ENCODE data around the gene MRPS23.

Gene MRPS23

DNA sequence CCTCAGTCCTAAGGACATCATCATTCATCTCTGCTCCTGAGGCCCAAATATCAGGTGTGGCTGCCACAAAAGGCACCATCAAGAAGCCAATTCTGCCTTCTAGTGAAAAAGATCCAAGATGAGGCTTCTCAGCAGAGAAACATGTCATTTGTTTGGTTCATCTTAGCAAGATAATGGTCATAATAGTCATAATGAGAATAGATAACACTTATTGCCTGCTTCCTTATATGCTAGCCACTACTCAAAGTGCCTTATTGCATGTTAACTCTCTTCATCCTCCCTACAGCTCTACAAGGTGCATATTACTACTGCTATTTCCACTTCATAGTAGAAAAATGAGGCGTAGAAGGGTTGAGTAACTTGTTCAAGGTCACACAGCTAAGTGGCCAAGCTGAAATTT, 45.0 kb upstream of the MRPS23 start:
- TF ChIP-seq FOXP2 (optimal IDR thresholded peaks at IDR 0.05; ENCODE audit: borderline replicate concordance, extremely low read depth, extremely low read length, insufficient read depth) (no peak), SIN3A (IDR thresholded peaks at IDR 0.05; ENCODE audit: borderline replicate concordance, insufficient read depth, low read length) (no peak), TAF1 (IDR thresholded peaks at IDR 0.05; ENCODE audit: borderline replicate concordance, insufficient read depth, low read length) (no peak), POLR2AphosphoS5 (IDR thresholded peaks at IDR 0.05; ENCODE audit: low read depth, low read length) (no peak)
- TF ChIP-seq, protein P1, sequence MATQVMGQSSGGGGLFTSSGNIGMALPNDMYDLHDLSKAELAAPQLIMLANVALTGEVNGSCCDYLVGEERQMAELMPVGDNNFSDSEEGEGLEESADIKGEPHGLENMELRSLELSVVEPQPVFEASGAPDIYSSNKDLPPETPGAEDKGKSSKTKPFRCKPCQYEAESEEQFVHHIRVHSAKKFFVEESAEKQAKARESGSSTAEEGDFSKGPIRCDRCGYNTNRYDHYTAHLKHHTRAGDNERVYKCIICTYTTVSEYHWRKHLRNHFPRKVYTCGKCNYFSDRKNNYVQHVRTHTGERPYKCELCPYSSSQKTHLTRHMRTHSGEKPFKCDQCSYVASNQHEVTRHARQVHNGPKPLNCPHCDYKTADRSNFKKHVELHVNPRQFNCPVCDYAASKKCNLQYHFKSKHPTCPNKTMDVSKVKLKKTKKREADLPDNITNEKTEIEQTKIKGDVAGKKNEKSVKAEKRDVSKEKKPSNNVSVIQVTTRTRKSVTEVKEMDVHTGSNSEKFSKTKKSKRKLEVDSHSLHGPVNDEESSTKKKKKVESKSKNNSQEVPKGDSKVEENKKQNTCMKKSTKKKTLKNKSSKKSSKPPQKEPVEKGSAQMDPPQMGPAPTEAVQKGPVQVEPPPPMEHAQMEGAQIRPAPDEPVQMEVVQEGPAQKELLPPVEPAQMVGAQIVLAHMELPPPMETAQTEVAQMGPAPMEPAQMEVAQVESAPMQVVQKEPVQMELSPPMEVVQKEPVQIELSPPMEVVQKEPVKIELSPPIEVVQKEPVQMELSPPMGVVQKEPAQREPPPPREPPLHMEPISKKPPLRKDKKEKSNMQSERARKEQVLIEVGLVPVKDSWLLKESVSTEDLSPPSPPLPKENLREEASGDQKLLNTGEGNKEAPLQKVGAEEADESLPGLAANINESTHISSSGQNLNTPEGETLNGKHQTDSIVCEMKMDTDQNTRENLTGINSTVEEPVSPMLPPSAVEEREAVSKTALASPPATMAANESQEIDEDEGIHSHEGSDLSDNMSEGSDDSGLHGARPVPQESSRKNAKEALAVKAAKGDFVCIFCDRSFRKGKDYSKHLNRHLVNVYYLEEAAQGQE (IDR thresholded peaks at IDR 0.05; ENCODE audit: insufficient read depth in 1 of 2, low read depth in 2 of 2, low read length in 2 of 2), result no peak

GRCh38 chr17:57892820-57893595, 43.2 kb upstream of the MRPS23 start:
- TF ChIP-seq, protein P1 (IDR thresholded peaks at IDR 0.05; ENCODE audit: insufficient read depth in 1 of 2, low read depth in 2 of 2, low read length in 2 of 2), result no peak
- TF ChIP-seq FOXP2 (optimal IDR thresholded peaks at IDR 0.05; ENCODE audit: borderline replicate concordance, extremely low read depth, extremely low read length, insufficient read depth) (no peak), TAF1 (IDR thresholded peaks at IDR 0.05; ENCODE audit: borderline replicate concordance, insufficient read depth, low read length) (no peak), POLR2AphosphoS5 (IDR thresholded peaks at IDR 0.05; ENCODE audit: low read depth, low read length) (no peak), SIN3A (IDR thresholded peaks at IDR 0.05; ENCODE audit: borderline replicate concordance, insufficient read depth, low read length) (no peak)

DNA sequence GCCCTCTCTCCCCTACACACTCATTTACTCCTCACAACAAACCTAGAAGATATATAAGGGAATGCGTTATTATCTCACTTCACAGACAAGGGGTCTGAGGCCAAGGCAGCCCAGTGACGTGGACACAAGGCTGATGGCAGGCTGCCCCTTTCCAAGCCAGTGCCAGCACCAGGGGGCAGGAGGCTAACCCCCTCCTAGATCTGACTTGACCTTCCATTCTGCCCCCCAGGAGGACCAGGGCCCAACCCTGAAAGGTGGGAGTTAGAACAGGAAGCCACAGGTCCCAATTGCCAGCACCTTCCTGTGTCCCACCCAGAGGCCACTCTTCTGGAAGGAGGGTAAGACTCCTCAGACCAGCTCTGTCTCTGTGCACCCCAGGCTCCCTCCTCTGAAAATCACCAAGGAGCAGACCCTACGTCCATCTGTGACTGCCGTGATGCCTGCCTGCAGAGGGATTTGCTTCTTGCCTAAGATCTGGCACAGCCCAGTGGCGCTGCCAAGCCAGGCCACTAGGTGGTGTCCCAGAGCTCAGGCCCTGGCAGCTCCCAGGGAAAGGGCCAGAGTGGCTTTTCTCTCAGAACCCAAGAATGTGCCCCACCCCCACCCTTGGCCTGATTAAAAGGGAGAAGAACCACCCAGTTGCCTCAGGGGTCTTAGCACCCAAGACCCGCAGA, 42.4 kb upstream of the MRPS23 start:
- TF ChIP-seq, protein P1 (IDR thresholded peaks at IDR 0.05; ENCODE audit: insufficient read depth in 1 of 2, low read depth in 2 of 2, low read length in 2 of 2), result no peak
- no peak for TF ChIP-seq POLR2AphosphoS5 (IDR thresholded peaks at IDR 0.05; ENCODE audit: low read depth, low read length)
- TF ChIP-seq FOXP2 (optimal IDR thresholded peaks at IDR 0.05; ENCODE audit: borderline replicate concordance, extremely low read depth, extremely low read length, insufficient read depth), result no peak
- no peak for TF ChIP-seq TAF1 (IDR thresholded peaks at IDR 0.05; ENCODE audit: borderline replicate concordance, insufficient read depth, low read length)
- TF ChIP-seq SIN3A (IDR thresholded peaks at IDR 0.05; ENCODE audit: borderline replicate concordance, insufficient read depth, low read length), result no peak

GRCh38 chr17:57890857-57891232, 41.0 kb upstream of the MRPS23 start:
- TF ChIP-seq SIN3A (IDR thresholded peaks at IDR 0.05; ENCODE audit: borderline replicate concordance, insufficient read depth, low read length) (no peak), TAF1 (IDR thresholded peaks at IDR 0.05; ENCODE audit: borderline replicate concordance, insufficient read depth, low read length) (no peak)
- TF ChIP-seq, protein P1 (IDR thresholded peaks at IDR 0.05; ENCODE audit: insufficient read depth in 1 of 2, low read depth in 2 of 2, low read length in 2 of 2), result no peak

Data from PFSK-1 (cell line).